Measurements from ENCODE around the gene CD300C.

CD300C gene

GRCh38 chr17:74516561-74517328 is 29.2 kb downstream of the CD300C start:
- H3K4me1 ChIP-seq (ENCODE audit: low read length), result no peaks in the 10 kb centered on the region
- no peaks in the 10 kb centered on the region for H4K20me1 ChIP-seq (ENCODE audit: insufficient read depth, low read length)
- no peak overlapping the region for H3K9ac ChIP-seq (ENCODE audit: low read length)
- DNase-seq, result no peak
- H3K27ac ChIP-seq (ENCODE audit: low read length), result no peak overlapping the region
- no peak overlapping the region for H3K4me2 ChIP-seq (ENCODE audit: low read depth, low read length)
- no peaks in the 10 kb centered on the region for H3K9me3 ChIP-seq (replicated peaks; ENCODE audit: insufficient read depth, low read length)
- peaks cover 68% of the 10 kb centered on the region for H3K27me3 ChIP-seq (replicated peaks; ENCODE audit: insufficient read depth, low read length)
- H3K79me2 ChIP-seq (ENCODE audit: low read length), result no peaks in the 10 kb centered on the region
- H3K9me2 ChIP-seq (replicated peaks; ENCODE audit: insufficient read depth, low read length), result no peaks in the 10 kb centered on the region
- H2AFZ ChIP-seq (ENCODE audit: low read length), result no peak overlapping the region
- H3K4me3 ChIP-seq (ENCODE audit: low read length), result no peak overlapping the region
- no peaks in the 10 kb centered on the region for H3F3A ChIP-seq (ENCODE audit: insufficient read depth, low read length)
- TF ChIP-seq CTCF (IDR thresholded peaks at IDR 0.05; ENCODE audit: low read length), result no peak
- no peak for TF ChIP-seq EZH2 (optimal IDR thresholded peaks at IDR 0.05; ENCODE audit: low read depth, low read length)
- TF ChIP-seq EZH2phosphoT487 (IDR thresholded peaks at IDR 0.05; ENCODE audit: low read length), result no peak
- no peaks in the 10 kb centered on the region for H3K36me3 ChIP-seq (replicated peaks; ENCODE audit: insufficient read depth, low read length)

- Histone ChIP-seq H3K4me3 (ENCODE audit: low read length) (no peak overlapping the region), H2AFZ (ENCODE audit: low read length) (no peak overlapping the region), H3K9me2 (replicated peaks; ENCODE audit: insufficient read depth, low read length) (no peaks in the 10 kb centered on the region), H3K9ac (ENCODE audit: low read length) (no peak overlapping the region), H4K20me1 (ENCODE audit: insufficient read depth, low read length) (no peaks in the 10 kb centered on the region), H3K27me3 (replicated peaks; ENCODE audit: insufficient read depth, low read length) (peaks cover 65% of the 10 kb centered on the region), H3K4me1 (ENCODE audit: low read length) (no peaks in the 10 kb centered on the region), H3K9me3 (replicated peaks; ENCODE audit: insufficient read depth, low read length) (no peaks in the 10 kb centered on the region), H3K4me2 (ENCODE audit: low read depth, low read length) (no peak overlapping the region), H3K36me3 (replicated peaks; ENCODE audit: insufficient read depth, low read length) (no peaks in the 10 kb centered on the region), H3F3A (ENCODE audit: insufficient read depth, low read length) (no peaks in the 10 kb centered on the region), H3K27ac (ENCODE audit: low read length) (no peak overlapping the region), H3K79me2 (ENCODE audit: low read length) (no peaks in the 10 kb centered on the region)
- DNase-seq, result no peak
- TF ChIP-seq CTCF (IDR thresholded peaks at IDR 0.05; ENCODE audit: low read length), result no peak
- TF ChIP-seq EZH2 (optimal IDR thresholded peaks at IDR 0.05; ENCODE audit: low read depth, low read length), result no peak
- TF ChIP-seq EZH2phosphoT487 (IDR thresholded peaks at IDR 0.05; ENCODE audit: low read length), result no peak
Measured at GRCh38 chr17:74515941-74516340, 30.0 kb downstream of the CD300C start.

- no peaks in the 10 kb centered on the region for H3F3A ChIP-seq (ENCODE audit: insufficient read depth, low read length)
- H3K79me2 ChIP-seq (ENCODE audit: low read length), result no peaks in the 10 kb centered on the region
- no peak overlapping the region for H3K9ac ChIP-seq (ENCODE audit: low read length)
- no peaks in the 10 kb centered on the region for H3K9me3 ChIP-seq (replicated peaks; ENCODE audit: insufficient read depth, low read length)
- H3K36me3 ChIP-seq (replicated peaks; ENCODE audit: insufficient read depth, low read length), result no peaks in the 10 kb centered on the region
- no peak overlapping the region for H3K4me3 ChIP-seq (ENCODE audit: low read length)
- H2AFZ ChIP-seq (ENCODE audit: low read length), result no peak overlapping the region
- DNase-seq, result no peak
- no peak overlapping the region for H3K27ac ChIP-seq (ENCODE audit: low read length)
- TF ChIP-seq CTCF (IDR thresholded peaks at IDR 0.05; ENCODE audit: low read length), result no peak
- TF ChIP-seq EZH2phosphoT487 (IDR thresholded peaks at IDR 0.05; ENCODE audit: low read length), result no peak
- no peak for TF ChIP-seq EZH2 (optimal IDR thresholded peaks at IDR 0.05; ENCODE audit: low read depth, low read length)
- no peak overlapping the region for H3K4me2 ChIP-seq (ENCODE audit: low read depth, low read length)
- H3K9me2 ChIP-seq (replicated peaks; ENCODE audit: insufficient read depth, low read length), result no peaks in the 10 kb centered on the region
- peaks cover 61% of the 10 kb centered on the region for H3K27me3 ChIP-seq (replicated peaks; ENCODE audit: insufficient read depth, low read length)
- no peaks in the 10 kb centered on the region for H4K20me1 ChIP-seq (ENCODE audit: insufficient read depth, low read length)
- no peaks in the 10 kb centered on the region for H3K4me1 ChIP-seq (ENCODE audit: low read length)
Measured at GRCh38 chr17:74514632-74515334, 31.1 kb downstream of the CD300C start.

Data from MM.1S (cell line).